COLO668 (cell line): ENCODE measurements around the gene LBX1.
A peak's percentile ranks its signal among the peaks of the same experiment; 100 is the strongest.

Experiments used
- DNase-seq: peaks from one replicate; lab custom pipeline; 2025; ENCODE audit not compliant: unreplicated experiment; lab: John Stamatoyannopoulos, UW

LBX1 gene, protein sequence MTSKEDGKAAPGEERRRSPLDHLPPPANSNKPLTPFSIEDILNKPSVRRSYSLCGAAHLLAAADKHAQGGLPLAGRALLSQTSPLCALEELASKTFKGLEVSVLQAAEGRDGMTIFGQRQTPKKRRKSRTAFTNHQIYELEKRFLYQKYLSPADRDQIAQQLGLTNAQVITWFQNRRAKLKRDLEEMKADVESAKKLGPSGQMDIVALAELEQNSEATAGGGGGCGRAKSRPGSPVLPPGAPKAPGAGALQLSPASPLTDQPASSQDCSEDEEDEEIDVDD

DNA sequence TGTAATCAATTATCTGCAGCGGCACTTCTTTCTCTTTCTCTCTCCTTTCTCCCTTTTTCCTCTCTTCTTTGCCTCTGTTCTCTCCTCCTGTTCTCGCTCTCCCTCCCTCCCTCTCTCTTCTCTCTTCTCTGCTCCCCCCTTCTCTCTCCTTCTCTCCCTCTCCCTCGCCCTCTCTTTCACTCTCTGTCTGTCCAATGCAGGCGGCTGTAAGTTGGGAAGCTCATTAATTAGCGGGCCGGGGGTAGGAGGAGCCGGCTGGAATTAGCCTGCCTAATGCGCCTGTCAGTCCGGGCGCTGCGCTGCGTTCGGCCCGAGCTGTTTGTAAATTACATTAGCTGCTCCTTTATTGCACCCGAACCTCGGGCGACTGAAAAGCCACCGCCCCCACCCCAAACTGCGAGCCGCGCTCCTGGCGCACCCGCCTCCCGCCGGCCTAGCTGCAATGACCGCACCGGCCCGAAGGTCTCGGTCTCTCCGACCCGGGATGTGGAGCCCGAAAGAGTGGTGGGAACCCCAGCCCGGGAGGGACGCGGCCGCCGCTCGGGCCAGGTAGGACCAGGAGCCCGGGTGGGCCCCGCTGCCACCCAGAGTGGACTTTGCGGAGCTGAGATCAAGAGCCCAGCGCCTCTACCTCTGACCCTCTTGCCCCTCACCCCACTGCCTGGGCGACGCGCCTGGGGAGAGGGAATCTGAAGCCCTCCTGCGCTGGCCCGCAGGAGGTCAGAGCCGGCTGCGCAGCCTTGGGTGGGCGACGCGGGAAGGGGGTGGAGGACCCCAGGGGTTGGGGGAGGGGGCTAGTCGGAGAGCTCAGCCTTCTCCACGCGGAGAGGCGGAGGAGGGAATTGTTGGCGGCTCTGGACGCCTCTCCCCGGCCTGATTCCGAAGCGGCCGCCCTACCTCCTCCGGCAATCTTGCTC, at the start of gene LBX1:
TSS of gene LBX1 (minus strand) at position 198 of the 917 bp plus-strand sequence. CDS start 648 bp downstream, outside the sequence.
- no peak for DNase-seq

DNA sequence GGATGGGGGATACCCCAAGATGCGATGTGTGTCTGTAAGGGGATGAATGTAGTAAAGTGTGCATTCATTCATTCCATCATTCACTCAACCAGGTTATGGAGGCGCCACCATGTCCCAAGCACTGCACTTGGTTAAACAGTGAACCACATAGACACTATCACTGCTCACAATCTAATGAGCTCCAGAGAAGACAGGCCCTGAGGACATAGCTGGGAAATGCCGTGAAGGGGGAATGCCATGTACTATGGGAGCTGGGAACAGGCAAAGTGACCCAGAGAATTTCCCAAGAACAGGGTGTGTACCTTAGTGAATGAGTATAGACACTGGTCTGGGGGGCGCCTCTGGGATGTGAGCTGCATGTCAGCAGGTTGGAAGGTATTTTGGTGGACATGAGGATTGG, 44.5 kb upstream of the LBX1 start:
- DNase-seq = no peak

DNA sequence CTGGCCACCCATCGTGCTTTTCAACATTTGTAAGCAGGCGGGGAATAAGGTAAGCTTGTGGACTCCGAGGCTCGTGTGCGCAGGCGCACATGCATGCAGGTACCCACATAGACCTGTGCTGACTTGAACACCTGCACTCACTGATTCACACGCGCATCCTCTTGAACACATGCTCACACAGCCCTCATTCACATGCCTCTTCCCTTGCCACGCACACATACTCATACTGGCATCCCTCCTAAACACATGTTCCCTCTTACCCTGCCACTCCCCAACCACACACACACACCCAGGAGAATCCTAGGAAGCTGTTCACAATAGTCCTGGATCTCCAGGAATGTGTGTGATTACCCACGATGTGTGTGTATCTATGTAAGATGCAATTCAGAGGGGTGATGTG, 44.1 kb upstream of the LBX1 start:
- DNase-seq = no peak

DNA sequence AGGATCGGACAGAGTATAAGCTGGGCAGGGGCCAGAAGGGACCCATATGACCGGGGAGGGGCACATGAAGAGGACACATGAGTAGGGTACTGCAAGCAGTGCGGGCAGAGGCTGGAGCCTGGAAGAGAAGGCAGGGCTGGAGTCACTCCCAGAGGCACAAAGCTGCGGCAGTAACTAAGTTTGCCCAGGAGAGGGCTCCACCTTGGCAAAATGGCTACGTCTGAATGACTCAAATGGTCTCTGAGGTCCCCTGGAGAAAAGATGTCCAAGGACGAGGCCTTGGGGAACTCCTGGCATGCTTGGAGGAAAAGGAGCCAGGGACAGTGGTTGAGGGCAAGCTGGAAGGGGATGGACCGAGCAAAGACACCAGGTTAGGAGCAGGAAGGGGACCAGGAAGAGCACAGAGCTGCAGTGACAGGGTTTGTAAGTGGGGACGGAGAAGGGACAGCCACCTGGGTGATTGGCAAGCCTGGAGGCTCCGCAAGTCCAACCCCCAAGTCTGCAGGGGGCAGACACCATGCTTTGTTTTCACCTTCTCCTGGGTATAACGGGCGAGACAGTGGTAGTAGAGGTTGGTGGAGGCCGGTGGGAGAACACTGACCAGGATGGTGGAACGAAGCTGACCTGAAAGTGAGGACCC, 43.1 kb upstream of the LBX1 start:
- peak; percentile 36 for DNase-seq

DNA sequence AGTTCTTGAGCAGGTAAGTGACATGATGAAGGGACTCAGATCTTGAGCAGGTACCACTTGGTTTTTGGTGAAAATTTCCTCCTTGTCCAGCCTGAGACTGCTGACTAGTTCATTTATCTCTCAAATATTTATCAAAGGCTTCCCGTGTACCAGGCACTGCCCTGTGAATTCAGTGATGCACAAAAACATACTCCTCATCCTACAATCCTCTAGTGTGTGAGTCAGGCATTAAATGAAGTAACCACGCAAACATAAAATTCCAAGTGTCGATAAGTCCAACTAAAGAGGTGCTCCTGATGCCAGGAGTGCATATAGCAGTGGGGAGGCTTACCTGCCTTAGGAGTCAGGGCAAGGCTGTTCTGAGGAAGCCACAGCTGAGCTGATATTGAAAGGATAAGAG, 41.5 kb upstream of the LBX1 start:
- DNase-seq = no peak

DNA sequence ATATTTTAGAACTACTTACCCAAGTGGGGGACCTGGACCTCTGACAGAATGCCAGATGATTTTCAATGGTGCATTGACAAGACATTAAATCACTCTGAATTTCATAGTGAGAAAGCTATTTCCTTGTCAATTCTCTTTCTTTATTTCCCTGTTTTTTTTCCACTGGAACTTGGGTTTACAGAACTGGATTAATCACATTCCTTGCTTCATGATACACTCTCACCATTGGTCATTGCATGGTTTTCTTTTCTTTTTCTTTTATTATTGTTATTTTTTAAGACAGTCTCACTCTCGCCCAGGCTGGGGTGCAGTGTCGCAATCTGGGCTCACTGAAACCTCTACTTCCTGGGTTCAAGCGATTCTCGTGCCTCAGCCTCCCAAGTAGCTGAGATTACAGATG, 38.5 kb upstream of the LBX1 start:
- no peak for DNase-seq

DNA sequence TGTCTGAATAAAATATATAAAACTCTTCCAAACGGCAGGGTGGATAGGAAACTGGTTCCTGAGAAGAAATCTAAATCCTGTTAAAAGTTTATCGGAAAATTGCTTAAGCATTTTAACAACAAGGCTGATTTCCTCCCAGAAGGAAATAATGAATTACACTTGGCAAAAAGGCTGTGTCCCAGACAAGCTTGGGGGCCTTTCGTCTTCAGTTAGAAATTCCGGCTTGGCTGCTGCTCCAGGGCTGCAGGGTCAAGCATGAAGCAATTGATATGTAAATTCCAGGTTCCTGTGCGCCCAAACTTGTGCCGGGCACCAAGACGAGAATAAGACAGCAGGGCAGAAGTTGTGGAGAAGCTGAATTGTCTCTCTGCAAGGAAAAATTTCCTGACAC, 38.0 kb upstream of the LBX1 start:
- DNase-seq = no peak

DNA sequence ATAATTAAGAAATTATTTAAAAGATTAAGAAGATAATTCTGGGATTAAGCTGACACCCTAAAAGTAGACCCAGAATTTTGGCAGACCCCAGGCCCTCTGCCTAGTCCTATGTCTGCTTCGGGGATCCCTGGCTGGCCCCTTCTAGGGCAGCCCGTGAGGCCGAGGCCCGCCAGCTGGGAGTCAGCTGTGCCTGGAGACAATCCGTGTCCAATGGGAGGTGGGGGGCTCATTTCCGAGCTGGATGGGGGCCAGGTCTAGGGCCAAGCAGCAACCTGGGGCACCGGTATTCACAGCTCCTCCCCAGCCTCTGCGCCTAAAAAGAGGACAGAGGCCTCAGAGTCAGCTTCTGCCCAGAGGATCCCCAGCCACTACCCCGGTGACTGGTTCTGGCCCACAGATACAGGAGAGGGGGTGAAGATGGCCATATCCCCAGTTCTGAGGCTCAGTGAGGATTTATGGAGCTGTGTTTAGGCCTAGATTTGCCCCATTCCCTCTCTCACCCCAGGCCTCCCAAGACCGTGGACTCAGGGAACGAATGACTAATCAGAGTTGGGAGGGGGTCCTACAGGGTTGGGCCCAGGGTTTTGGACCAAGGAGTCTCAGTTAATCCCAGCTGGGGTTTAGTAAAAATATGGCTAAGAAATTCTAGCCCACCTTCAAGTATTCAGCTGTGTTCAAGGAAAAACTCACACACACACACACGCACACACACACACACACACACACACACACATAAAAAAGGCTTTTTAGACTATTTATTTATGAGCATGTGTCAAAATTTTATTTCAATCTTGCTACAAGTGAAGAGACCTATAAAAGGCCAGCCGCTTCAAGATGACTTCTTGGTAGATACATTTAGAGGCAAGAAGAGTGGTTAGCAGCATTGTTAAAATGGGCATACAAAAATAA, 37.4 kb upstream of the LBX1 start:
- no peak for DNase-seq

DNA sequence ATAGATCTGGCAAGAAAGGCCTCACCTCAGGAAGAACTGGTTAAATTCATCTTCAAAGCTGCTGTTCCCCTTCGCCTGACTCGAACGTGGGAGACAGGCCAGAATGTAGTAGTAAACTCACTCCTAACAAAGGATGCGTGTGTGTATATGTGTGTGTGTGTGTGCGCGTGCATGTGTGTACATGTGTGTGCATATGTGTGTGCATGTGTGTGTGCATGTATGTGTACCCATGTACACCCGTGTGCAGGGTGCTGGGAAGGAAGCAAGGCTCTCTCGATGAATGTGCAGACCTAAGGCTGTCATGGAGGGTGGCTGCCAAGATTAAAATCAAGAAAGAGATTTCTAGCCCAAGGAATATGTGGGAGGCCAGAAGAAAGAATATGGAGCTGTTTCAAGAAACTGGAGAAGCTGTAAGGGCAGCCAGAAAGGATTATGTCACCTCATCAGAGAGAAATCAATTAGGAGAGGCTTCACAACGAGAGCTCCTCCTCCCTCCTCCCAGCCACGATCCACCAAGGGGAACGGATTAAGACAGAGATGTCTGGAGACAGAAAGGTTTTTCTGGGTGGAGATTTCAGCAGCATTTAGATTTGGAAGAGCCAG, 34.0 kb upstream of the LBX1 start:
- DNase-seq = no peak

DNA sequence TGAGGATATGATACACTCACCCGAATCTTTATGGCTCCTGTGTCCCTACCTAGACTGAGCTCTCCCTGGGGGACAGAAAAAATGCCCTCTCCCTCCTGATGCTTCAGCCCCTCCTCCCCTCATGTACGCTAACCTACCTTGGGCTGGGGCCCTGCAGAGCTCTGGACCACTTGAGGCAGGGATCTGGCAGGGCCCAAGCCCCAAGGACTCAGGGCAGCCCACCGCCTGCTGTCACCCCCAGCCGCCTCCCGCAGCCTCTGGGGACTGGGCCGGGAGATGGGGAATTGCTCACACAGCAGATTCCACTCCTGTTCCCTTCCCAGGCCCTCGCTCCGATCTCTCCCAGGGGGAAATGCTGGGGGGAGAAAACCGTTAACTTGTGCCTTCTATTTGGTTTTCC, 32.9 kb upstream of the LBX1 start:
- no peak for DNase-seq

DNA sequence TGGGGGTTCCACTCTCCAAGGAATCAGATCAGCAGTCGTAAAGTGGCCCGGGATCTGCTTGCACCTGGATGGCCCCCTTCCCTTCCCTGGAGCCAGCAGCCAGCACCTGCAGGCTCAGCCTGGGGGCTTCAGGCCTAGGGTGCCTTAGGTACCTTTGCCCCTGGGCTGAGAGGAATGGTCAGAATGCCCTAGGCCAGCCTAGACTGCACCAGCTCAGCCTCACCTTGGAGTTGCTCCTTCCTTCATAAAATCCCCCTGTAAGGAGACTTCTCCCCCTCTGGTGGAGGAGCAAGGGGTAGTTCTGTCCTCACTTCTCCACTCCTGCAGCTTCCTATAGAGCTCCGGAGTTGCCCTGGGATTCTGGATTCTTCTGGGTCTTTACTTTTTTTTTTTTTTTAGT, 32.4 kb upstream of the LBX1 start:
- no peak for DNase-seq

DNA sequence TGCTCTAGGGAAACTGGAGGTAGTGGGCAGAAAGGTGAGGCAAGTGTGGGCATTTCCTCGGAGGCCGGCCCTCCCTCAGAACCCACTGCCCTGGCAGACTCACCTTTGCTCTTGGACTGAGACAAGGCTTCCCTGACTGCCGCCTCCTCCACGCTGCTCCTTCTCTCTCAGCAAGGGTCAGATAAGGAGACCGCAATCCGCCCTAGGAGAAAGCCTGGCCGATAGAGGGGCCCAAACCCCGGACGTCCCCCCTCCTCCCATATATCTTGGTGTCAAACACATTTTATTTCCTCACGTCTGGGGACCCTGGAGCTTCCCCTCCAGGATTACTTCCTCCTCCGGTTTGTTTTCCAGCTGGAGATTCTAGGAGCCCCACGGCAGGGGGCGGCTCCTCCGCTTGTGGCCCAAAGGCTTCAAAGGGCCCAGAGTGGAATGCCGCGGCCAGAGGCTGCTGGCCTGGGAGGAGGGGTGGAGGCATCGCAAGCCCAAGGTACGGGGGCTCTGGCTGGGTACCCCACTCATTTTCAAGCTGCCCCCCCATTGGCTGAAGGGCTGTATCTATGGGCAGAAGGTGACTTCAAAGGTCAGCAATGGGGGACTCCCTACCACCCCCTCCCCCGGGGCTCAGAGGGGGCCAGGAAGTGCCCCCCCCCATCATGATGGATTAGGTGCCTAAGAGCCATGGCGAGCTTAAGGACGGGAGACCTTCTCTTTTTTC, 31.7 kb upstream of the LBX1 start:
- no peak for DNase-seq

DNA sequence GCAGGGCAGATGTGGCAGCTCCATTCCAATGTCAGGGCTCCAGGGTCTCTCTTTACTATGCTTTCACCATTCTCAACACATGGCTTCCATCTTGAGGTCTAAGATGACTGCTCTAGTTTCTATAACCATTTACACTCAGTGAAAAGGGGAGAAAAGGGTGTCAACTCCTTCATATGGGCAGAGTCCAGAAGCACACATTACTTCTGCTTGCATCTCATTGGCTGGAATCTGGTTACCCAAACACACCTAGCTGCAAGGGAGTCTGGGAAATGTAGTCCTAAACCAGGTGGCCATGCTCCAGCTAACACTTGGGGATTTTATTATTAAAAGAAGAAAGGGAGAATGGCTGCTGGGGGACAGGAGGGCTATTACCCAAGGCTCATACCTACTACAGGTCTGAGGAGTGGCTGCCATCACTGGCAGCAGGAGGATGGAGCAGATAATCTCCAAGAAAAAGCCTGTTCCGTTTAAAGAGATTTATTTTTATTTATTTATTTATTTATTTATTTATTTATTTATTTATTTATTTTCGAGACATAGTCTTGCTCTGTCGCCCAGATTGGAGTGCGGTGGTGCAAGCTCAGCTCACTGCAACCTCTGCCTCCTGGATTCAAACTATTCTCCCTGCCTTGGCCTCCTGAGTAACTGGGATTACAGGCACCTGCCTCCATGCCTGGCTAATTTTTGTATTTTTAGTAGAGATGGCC, 29.1 kb upstream of the LBX1 start:
- DNase-seq = no peak

DNA sequence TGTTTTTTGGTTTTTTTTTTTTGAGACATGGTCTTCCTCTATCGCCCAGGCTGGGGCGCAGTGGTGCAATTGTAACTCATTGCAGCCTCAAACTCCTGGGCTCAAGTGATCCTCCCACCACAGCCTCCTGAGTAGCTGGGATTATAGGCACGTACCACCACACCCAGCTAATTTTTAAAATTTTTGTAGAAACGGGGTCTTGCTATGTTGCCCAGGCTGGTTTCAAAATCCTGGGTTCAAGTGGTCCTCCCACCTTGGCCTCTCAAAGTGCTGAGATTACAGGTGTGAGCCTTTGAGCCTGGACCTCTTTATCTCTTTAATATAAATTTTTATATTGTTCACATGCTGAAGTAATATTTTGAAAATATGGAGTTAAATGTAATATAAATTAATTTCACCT, 28.2 kb upstream of the LBX1 start:
- DNase-seq = no peak

DNA sequence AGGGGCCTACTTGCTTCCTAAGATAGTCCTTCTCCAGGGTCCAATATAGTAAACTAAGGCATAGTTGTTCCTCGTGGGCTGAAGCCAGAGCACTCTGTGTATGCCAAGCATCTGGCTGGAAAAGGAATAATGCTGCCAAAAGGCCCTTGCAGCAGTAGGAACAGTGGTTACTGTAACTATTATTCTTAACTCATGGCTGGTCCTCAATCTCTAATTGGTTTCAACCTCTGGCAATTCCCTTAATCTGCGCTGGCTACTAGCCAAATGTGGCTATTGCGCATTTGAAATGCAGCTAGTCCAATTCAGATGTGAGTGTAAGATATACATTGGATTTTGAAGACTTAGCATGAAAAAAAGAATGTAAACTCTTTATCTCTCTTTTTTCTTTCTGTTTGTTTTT, 27.8 kb upstream of the LBX1 start:
- no peak for DNase-seq

DNA sequence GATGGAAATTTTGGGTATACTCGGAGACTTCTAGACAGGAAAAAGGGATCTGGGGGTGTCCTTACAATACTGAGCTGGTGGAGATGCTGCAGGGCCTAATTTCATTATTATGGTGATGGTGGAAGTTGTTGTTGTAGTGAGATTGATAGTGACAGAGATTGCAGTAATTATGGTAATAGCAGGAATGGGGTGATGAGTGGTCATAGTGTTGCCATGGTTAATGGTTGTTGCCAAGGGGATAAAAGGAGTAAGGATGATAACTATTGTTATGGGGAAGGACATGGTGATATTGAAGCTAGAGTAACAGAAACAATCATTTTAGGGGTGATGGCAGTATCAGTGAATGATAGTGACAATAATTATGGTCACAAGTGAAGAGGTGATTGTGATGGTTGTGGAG, 27.1 kb upstream of the LBX1 start:
- no peak for DNase-seq

DNA sequence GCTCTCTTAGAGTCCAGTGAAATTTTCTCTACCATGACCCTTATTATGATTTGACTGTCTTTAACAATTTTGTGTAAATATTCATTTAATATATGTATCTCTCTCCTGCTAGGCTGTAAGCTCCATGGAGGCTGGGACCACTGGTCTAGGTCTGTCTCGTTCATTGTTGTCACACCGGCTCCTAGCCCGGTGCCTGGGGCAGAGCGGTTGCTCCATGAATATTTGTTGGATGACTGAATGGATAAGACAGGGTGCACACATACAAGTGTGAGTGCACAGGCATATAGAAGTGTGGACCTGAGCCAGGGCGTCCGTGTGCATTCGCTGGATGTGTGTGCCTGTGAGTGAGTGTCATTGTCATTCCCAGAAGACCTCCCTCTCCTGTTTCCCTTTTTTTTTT, 20.9 kb upstream of the LBX1 start:
- DNase-seq = no peak

DNA sequence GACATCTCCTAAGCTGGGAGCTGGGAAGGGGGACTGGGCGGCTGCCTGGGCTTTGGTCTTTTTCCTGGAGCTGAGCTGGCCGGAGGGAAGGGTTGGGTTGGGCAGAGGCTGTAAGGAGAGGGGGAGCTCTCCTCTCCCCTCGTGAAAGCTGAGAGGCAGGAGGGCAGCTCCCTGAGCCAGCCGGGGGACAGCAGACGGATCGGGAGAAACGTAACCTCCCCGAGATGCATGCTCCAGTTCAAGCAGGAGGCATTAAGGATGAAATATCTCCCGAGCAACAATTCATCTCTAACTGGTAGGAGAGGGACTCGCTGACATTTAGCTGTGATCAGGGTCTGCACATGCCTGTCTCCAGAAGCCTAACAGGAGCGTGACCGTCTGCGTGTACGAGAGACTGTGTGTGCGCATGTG, 19.9 kb upstream of the LBX1 start:
- no peak for DNase-seq

DNA sequence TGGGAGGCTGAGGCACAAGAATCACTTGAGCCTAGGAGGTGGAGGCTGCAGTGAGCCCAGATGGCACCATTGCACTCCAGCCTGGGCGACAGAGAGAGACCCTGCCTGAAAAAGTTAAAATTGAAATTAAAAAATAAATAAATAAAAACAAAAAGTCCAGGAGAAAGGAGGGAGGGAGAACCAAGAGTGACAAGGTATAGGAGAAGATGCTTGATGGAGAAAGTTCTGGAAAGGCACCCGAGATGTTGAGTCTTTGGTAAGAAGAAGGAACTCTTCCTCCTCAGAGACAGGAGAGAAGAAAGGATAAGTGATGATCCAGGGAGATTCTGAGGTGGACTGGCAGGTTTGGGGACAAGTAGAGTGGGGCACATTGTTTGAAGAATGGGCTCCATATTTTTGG, 17.4 kb upstream of the LBX1 start:
- DNase-seq = no peak
